GM12801 (cell line): ENCODE results near the gene MATN3.

Experiments
- CTCF ChIP-seq: IDR thresholded peaks from one replicate; pipeline ENCODE4 v1.5.1; 2011; ENCODE audit warnings: control low read depth; ENCODE audit not compliant: insufficient read length; ENCODE audit errors: extremely low read depth

Gene MATN3

GRCh38 chr2:19971691-19972090 is 40.8 kb downstream of the MATN3 start:
- no peak for TF ChIP-seq CTCF

DNA sequence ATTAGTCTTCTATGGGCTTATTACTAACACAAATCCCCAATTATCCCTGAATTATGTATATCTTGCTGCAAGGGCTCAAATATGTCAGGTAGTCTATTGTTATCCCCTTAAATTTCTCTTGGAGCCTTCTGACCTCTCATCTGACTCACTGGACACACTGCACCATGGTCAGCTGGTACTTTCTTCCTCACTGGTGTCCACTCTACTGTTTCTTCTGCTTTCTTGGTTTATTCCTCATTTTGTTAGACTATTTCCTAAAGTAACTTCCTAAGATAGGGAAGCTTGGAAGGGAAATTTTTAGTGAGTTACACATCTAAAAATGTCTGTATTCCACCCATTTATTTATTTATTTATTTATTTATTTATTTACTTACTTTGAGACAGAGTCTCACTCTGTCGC is 49.1 kb downstream of the MATN3 start:
- no peak for TF ChIP-seq CTCF

DNA sequence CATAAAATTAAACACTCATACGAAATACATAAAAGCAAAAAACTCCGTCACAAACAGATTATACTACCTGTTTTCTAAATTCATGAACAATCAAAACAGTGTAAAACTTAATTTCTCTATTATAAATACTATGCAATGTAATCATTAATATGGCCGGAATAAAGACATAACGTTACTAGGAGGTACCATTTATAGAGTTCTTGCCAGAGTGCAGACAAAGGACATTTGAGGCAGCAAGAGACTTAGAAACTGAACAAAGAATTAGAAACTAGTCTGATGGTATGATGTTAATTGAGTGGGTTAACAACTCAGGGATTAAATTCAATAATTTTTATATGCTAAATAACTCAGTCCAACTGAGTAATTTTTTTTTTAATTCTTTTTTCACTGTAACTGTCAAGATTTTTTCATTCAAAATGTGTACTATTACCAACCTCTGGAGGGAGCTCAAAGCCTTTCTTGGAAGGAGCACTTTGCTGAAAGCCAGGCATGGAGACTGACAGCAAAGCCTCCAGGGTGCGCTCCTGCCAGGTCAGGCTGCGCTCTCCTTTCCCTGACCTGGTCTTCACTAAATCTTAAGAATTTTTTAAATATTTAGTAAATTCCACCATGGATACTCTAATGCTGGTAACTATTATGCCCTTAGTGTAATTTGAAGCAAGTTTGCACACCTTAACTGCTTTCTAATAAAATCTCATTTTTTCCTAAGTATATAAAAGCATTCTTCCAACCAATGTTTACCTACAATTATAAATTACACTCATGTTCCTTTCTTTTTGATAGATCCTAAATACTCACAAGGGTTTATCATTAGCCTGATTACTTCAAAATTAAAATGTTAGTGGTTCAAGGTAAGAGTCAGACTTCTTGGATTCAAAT is 56.7 kb downstream of the MATN3 start:
- no peak for TF ChIP-seq CTCF

- no peak for TF ChIP-seq CTCF
Measured at GRCh38 chr2:19949071-19949470, 63.4 kb downstream of the MATN3 start.

DNA sequence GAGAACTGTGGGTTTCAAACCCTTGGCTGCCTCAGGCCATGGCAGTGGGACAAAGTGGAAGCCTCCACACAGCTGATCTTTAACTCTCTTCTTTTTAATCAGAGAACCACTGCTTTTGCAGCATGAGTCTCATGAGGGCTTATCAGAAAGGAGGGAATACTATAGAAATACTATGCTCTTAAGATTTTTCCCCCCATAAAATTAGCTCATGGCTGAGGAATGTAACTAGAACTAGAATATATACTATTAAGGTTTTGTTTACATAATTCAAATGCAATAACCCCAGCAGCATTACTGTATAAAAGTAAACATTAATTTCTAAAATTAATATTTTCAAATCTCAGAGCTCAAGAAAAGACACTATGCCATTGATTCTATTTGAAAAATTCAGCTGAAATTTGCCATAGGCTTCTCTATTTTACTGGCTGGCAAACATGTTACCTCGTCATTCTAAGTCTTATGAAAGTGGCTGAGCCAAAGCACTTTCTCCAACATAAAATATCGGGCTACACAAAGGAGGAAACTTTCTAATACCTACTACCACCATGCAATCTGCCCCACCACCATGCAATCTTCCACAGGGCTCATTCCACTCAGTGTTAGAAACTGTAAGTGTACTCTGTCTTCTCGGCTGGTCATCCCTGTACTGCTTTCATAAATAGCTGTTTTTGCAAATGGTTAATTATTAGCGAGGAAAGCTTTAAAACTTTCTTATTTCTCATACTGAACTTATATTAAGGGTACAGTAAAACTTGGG is 65.1 kb downstream of the MATN3 start:
- no peak for TF ChIP-seq CTCF

- TF ChIP-seq CTCF, result no peak
Measured at GRCh38 chr2:19944205-19944845, 68.1 kb downstream of the MATN3 start.

DNA sequence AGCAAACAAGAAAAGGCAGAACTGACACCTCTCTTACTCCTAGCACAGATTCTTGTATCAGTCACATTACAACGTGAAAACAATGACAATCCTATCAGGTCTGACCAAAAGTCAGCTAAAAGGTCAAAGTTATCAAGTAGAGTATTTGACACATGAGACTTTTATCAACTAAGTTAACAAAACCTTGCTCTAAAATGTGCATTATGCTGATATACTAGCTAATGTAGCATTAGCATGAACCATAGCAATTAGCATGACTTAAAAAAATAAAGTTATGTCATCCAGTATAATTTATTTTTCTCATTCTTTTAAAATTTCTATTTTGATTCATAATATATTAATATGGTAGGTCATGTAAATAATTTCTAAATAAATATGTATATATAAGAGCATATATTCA is 69.3 kb downstream of the MATN3 start:
- TF ChIP-seq CTCF, result no peak
